G401 (cell line): Measurements from ENCODE around the gene PRG3. TPM values are rescaled to one million over a fixed set of nuclear protein-coding genes. Genes with fewer than 3 reads are reported as not detected.

Experiments
- DNase-seq: peaks from one replicate; pipeline ENCODE4 v3.0.0-alpha.2; 2015; ENCODE audit warnings: low spot score
- in situ Hi-C: cut with HindIII; loops from 2 replicates; pipeline ENCODE4 v1.10.0; 2016; ENCODE audit warnings: low sequenced_read_pairs, mixed read lengths
- total RNA-seq: library from RNA; depleted of rRNA; stranded (reverse); fragments of >200 nt; shearing (Covaris generic); gene quantifications from 2 replicates; pipeline ENCODE4 v1.2.3, GENCODE V29; 2014

The PRG3 gene
- total RNA-seq, 1 experiment from 2014 or later: not detected

GRCh38 chr11:57392763-57393105 lies 11.8 kb upstream of the PRG3 start:
- DNase-seq: no peak
- in situ Hi-C loops: no loop called here

DNA sequence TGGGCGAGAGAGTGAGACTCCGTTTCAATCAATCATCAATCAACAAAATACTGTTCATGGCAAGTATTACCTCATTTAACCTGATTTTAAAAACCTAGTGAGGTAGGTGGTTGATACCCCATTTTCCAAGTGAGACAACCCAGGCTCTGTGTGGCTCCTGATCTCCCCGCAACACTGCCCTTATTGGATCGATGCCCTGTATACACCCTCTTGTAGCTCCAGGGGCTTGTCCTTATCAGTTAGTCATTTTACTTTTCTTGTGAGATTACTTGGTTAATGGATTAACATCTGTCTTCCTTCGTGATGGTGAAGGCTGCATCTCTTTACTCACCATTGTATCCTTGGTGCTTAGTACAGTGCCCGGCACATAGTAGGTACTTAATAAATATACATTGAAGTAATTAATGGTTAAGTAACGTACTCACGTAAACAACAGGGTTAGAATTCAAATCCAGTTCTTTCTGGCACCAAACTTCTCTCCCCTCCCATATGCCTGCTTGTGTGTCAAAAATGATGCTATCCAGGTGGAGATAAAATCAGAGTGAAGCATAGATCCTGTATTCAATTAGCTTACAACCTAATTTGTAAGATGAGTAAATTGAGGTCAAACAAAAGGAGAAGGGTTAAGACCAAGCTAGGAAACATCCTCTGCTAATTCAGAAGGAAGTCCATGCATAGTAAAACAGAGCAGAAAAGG lies 11.3 kb upstream of the PRG3 start:
- DNase-seq: no peak
- in situ Hi-C loops: no loop called here

DNA sequence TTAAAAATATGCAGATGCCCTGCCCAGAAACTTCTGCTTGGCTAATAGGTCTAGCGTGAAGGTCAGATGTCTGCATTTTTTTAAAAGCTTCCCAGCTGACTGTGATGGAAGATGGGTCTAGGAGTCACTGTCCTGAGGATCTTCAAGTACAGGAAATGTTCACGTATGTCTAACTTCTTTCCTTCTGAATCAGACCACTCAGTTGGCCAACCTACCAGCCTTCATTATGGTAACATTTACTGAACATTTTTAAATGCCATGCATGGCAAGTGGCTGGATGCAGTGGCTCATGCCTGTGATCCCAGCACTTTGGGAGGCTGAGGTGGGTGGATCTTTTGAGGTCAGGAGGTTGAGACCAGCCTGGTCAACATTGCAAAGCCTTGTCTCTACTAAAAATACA lies 10.6 kb upstream of the PRG3 start:
- in situ Hi-C loops: no loop called here
- DNase-seq: no peak

GRCh38 chr11:57391111-57391510 lies 10.2 kb upstream of the PRG3 start:
- in situ Hi-C loops: no loop called here
- no peak for DNase-seq

- no peak for DNase-seq
Observed at GRCh38 chr11:57390535-57390934, 9.6 kb upstream of the PRG3 start, which contains the start of gene PRG2. Gene PRG2 (minus strand): TSS chr11:57390650. CDS start chr11:57389944, 706 bp downstream.

GRCh38 chr11:57387289-57388030 lies 6.5 kb upstream of the PRG3 start:
- in situ Hi-C loops: no loop called here
- peak; percentile 16 for DNase-seq

More at GRCh38 chr11:57390535-57390934, 9.6 kb upstream of the PRG3 start, which contains the start of gene PRG2:
- in situ Hi-C loops: no loop called here

DNA sequence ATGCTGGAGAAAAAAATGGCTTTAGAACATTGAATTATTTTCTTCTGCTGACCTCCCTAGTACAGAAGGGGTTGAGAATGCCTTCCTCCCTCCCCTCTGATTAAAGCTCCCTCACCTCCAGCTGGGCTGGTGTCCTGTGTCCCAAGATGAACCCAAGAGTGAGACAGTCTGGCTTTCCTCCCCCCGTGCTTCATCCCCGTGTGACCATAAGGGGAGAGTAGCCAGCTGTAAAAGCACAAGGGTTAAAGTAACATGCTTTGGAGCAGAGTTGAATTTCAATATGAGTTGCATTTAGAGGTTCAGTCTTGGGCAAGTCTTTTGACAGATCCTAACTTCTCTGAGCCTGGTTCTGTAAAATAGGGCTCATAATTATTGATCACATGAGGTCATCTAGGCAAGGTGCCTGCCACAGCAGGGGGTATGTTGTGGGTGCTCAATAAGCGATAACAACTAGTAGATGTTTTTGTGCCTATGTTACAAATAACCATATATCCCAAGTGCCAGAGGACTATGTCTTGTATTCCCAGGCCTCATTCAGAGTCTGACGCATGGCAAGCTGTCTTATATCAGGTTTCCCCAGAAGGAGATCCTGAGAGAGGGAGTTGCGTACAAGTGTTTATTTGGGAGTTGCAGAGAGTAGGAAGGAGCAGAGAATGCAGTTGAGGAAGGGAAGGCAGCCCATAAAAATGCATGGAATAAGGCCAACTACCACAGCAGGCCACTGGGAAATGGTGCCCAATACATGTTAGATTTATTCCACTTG lies 5.4 kb upstream of the PRG3 start:
- in situ Hi-C loops: no loop called here
- DNase-seq: no peak

DNA sequence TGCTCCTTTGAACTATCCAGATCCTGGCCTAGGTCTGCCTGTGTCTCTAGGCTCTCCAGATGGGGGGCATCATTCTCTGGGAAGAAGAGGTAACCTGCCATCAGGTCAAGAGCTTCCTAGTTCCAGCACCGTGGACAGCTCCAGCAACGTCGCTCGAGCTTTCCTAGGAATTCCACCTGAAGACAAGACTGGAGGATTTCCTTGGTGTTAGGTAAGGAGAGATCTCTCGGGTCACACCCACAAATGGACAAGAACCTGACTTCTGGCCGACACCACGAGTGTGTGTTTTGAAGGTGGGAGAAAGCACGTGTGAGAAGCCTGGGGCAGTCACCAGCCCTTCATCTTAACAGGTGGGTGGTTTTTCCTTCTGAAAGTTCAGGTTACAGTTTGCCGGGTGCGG lies 1.2 kb downstream of the PRG3 start:
- no peak for DNase-seq
- in situ Hi-C loops: no loop called here

GRCh38 chr11:57378186-57378585 lies 2.8 kb downstream of the PRG3 start:
- in situ Hi-C loops: no loop called here
- no peak for DNase-seq

GRCh38 chr11:57377107-57377506 lies 3.8 kb downstream of the PRG3 start:
- in situ Hi-C loops: no loop called here
- no peak for DNase-seq

GRCh38 chr11:57376095-57377090 lies 4.6 kb downstream of the PRG3 start:
- DNase-seq: no peak
- in situ Hi-C loops: no loop called here

GRCh38 chr11:57375490-57375889 lies 5.5 kb downstream of the PRG3 start:
- in situ Hi-C loops: no loop called here
- DNase-seq: no peak

- no peak for DNase-seq
- in situ Hi-C loops: no loop called here
Observed at GRCh38 chr11:57374966-57375365, 6.0 kb downstream of the PRG3 start.

- in situ Hi-C loops: no loop called here
- no peak for DNase-seq
Observed at GRCh38 chr11:57373146-57373545, 7.8 kb downstream of the PRG3 start.

DNA sequence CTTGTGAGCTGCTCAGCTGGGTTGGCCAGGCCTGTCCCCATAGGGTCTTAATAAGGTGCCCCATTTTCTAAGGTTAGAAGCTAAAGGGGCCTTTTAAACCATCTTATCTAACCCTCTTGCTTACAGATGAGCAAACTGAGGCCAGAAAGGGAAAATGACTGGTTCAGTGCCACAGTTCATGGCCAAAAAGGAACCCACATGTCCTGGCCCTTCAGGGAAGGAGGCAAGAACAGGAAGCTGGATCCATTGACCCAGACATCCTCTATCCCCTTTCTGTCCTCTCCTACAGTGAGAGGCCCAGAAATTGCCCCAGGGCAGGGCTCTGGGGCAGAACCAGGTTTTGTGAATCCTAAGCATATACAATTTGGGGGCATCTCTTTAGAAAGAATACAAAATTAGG lies 10.0 kb downstream of the PRG3 start:
- DNase-seq: no peak
- in situ Hi-C loops: no loop called here

DNA sequence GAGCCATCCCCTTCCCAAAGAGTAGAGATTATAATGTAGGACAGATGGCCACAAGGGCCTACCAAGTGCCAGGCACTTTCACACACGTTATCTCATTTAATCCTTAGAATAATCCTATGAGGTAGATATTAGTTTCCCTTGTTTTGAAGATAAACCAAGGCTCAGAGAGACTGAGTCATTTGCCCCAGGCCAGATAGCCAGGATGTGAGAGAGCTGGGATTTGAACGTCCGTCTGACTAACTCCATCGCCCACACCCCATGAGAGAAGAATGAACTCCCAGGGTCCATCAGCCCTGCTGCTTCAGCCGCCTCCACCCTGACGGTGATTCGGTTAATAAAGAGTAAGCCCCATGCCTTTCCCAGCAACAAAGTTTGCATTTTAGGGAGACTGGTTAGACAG lies 10.7 kb downstream of the PRG3 start:
- DNase-seq: no peak

GRCh38 chr11:57368845-57369232 lies 12.1 kb downstream of the PRG3 start:
- no peak for DNase-seq
- in situ Hi-C loops: no loop called here

More for the DNA sequence above, 10.7 kb downstream of the PRG3 start:
- in situ Hi-C loops: no loop called here

DNA sequence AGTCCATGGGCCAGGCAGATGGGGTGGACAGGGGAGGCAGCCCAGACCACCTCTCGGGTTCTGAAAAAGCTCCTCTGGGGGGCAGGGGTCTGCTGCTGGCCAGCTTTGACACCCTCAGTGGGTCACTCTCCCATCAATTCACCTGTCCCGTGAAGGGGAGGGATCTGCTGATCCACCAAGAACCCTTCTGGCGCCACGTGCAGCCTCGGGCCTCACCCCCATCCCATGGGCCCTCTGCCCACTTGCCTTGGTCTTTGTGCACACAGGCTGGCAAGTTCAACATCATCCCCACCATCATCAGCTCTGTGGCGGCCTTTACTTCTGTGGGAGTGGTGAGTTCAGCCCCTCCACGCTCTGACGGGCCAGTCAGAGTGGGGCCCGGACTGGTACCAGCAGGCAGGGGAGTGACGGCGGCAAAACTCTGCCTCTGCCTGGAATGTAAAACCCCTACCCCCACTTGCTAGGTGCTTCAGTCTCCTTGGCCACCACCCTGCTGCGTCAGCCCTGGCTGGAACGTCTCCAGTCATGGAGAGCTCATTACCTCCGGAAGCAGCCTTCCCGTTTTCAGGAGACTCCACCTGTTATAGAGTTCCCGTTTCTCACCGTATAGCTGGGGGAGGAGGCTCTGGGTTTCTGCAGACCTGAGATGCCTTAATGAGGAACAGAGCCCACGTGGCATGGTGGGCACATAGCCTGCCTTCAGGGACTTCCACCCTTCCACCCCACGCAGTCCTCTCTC lies 12.7 kb downstream of the PRG3 start:
- DNase-seq: no peak
- in situ Hi-C loops: no loop called here
